RWPE1 (cell line): ENCODE results near the gene BST1.

Source experiments
- CTCF ChIA-PET: fragments of 350-600 bp; sonication (Branson Sonifier 250); formaldehyde crosslinking; extraction: SDS; loops from one replicate; lab custom pipeline; 2021; lab: Yijun Ruan, JAX
- POLR2A ChIA-PET: fragments of 400-600 bp; formaldehyde crosslinking; extraction: SDS; loops from one replicate; lab custom pipeline; 2020; ENCODE audit warnings: antibody characterized with exemption; ENCODE audit not compliant: low non-redundant PET; lab: Yijun Ruan, JAX
- DNase-seq: peaks from one replicate; pipeline ENCODE4 v3.0.0; 2012; ENCODE audit warnings: low spot score
- H3K27ac ChIP-seq: fragments of 450-650 bp; 2 replicates; pipeline ENCODE4 v1.5.1; 2017
- CTCF ChIP-seq: fragments of 450-650 bp; conservative IDR thresholded peaks from 2 replicates; pipeline ENCODE4 v1.5.1; 2017; ENCODE audit warnings: low read depth, mild to moderate bottlenecking

Gene BST1

GRCh38 chr4:15702941-15703403 is at the start of gene BST1:
Gene BST1 (plus strand): TSS chr4:15703065. CDS start chr4:15703145, 80 bp downstream.
- TF ChIP-seq CTCF: no peak
- no peak for DNase-seq
- ChIA-PET CTCF (no interaction called here), POLR2A (no interaction called here)
- no peak within 1 kb of the TSS for H3K27ac ChIP-seq

- no peak overlapping the region for H3K27ac ChIP-seq
- ChIA-PET POLR2A (no interaction called here), CTCF (interaction anchor here (0.5 kb wide), 1 partner anchor 1387 kb away, joined by 3 read pairs; no protein-coding TSS in a partner anchor)
- no peak for TF ChIP-seq CTCF
- DNase-seq: no peak
Observed at GRCh38 chr4:15653420-15653819, 49.4 kb upstream of the BST1 start.

GRCh38 chr4:15653864-15654592 is 48.8 kb upstream of the BST1 start:
- DNase-seq: peak; percentile 42
- H3K27ac ChIP-seq: peak overlapping the region; percentile 93
- ChIA-PET CTCF (interaction anchor here (0.5 kb wide), 1 partner anchor 1388 kb away, joined by 3 read pairs; no protein-coding TSS in a partner anchor), POLR2A (no interaction called here)
- TF ChIP-seq CTCF: no peak

GRCh38 chr4:15654593-15655222 is 48.2 kb upstream of the BST1 start:
- ChIA-PET CTCF (no interaction called here), POLR2A (no interaction called here)
- DNase-seq: peak; percentile 31
- peak overlapping the region; percentile 93 for H3K27ac ChIP-seq
- TF ChIP-seq CTCF: no peak

GRCh38 chr4:15655223-15656037 is 47.4 kb upstream of the BST1 start, which contains the start of gene FBXL5:
Gene FBXL5 (minus strand): TSS chr4:15655357. CDS start chr4:15655287, 70 bp downstream.
- ChIA-PET POLR2A (no interaction called here), CTCF (interaction anchor here (0.8 kb wide), 1 partner anchor 27 kb away, joined by 5 read pairs; no protein-coding TSS in a partner anchor)
- peak within 1 kb of the TSS; percentile 93 for H3K27ac ChIP-seq

More at GRCh38 chr4:15655223-15656037, 47.4 kb upstream of the BST1 start, which contains the start of gene FBXL5:
- peak; percentile 82 for DNase-seq
- no peak for TF ChIP-seq CTCF
